WERI-Rb-1 (cell line): ENCODE results near the gene KCNH1.
A peak's percentile ranks its signal among the peaks of the same experiment; 100 is the strongest.

Experiments
- DNase-seq: peaks from one replicate; pipeline ENCODE4 v3.0.0-alpha.2; 2020
- H3K27ac ChIP-seq: fragments of 250-450 bp; sonication (Bioruptor Pico); 2 replicates; pipeline ENCODE4 v1.5.1; 2020; ENCODE audit warnings: mild to moderate bottlenecking, moderate library complexity
- H3K27me3 ChIP-seq: fragments of 250-450 bp; sonication (Bioruptor Pico); 2 replicates; pipeline ENCODE4 v1.5.1; 2021; ENCODE audit warnings: mild to moderate bottlenecking, low read depth, moderate library complexity; ENCODE audit not compliant: insufficient read depth, severe bottlenecking
- H3K36me3 ChIP-seq: fragments of 250-450 bp; sonication (Bioruptor Pico); 2 replicates; pipeline ENCODE4 v1.5.1; 2020; ENCODE audit warnings: mild to moderate bottlenecking, moderate library complexity
- H3K4me3 ChIP-seq: 2 replicates; pipeline ENCODE4 v1.5.1; 2011; ENCODE audit warnings: low read depth, mild to moderate bottlenecking, control low read depth, low read length
- H3K9me3 ChIP-seq: fragments of 250-450 bp; sonication (Bioruptor Pico); 2 replicates; pipeline ENCODE4 v1.5.1; 2021; ENCODE audit warnings: mild to moderate bottlenecking, moderate library complexity; ENCODE audit not compliant: severe bottlenecking
- CTCF ChIP-seq: IDR thresholded peaks from 2 replicates; pipeline ENCODE4 v1.5.1; 2011; ENCODE audit warnings: low read depth, mild to moderate bottlenecking, control low read depth, inconsistent platforms, low read length

Gene KCNH1

DNA sequence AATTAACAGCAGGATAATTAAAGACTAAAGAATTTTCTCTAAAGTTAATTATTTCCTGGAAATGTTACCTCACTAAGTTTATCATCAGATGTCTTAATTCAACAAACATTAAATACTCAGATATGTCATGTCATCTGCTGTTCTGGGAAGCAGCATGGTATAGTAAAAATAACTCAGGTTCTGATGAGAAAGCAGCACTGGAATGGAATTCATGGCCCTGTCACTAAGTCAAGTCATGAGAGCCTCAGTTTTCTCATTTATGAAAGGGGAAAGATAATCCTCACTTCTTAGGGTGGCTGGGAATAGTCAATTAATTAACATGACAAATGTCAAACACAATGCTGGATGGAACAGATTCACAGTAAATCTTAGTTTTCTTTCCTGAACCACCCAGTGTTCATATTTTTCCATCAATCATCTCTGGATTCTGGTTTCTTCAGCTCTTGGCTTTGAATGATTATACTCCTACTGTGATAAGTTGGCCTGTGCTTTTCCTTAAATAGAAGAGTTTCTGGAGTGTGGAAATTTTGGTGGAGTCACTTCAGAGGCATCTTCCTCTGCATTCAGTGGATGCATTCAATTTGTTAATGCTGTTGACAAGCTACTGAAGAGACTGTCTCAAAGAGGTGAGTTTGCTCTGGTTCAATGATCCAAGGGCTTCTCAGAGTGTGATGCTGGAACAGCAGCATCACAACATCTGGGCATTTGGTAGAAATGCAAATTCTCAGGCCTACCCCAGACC lies 319.4 kb downstream of the KCNH1 start:
- DNase-seq: no peak
- peaks cover 2% of the 10 kb centered on the region for H3K9me3 ChIP-seq
- no peak for TF ChIP-seq CTCF
- H3K4me3 ChIP-seq: no peak overlapping the region
- no peaks in the 10 kb centered on the region for H3K27me3 ChIP-seq
- H3K36me3 ChIP-seq: no peaks in the 10 kb centered on the region
- no peak overlapping the region for H3K27ac ChIP-seq

DNA sequence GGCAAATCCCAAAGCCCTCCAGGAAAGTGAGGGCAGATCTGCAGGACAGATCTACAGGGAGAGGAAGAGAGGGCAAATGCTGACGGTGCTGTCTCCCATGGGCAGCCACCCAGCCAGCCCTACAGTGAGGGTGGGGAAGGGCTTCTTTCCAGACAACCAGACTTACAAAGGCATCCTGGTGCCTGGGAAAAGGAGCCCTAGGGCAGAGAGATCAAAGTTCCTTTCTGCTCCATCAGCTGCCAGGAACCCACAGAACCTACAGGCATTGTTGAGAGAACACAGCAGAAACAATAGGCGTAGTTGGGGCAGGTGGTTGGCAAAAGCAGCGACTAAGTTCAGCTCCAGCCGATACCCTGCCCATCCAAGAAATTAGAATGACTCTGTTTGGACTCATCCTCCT lies 332.4 kb downstream of the KCNH1 start:
- no peak for DNase-seq
- no peaks in the 10 kb centered on the region for H3K27me3 ChIP-seq
- no peak for TF ChIP-seq CTCF
- no peak overlapping the region for H3K27ac ChIP-seq
- H3K36me3 ChIP-seq: no peaks in the 10 kb centered on the region
- no peak overlapping the region for H3K4me3 ChIP-seq
- H3K9me3 ChIP-seq: no peaks in the 10 kb centered on the region

GRCh38 chr1:210800756-210801155 lies 333.2 kb downstream of the KCNH1 start:
- no peaks in the 10 kb centered on the region for H3K27me3 ChIP-seq
- no peak overlapping the region for H3K27ac ChIP-seq
- DNase-seq: no peak
- H3K4me3 ChIP-seq: no peak overlapping the region
- no peaks in the 10 kb centered on the region for H3K9me3 ChIP-seq
- TF ChIP-seq CTCF: no peak
- H3K36me3 ChIP-seq: no peaks in the 10 kb centered on the region

DNA sequence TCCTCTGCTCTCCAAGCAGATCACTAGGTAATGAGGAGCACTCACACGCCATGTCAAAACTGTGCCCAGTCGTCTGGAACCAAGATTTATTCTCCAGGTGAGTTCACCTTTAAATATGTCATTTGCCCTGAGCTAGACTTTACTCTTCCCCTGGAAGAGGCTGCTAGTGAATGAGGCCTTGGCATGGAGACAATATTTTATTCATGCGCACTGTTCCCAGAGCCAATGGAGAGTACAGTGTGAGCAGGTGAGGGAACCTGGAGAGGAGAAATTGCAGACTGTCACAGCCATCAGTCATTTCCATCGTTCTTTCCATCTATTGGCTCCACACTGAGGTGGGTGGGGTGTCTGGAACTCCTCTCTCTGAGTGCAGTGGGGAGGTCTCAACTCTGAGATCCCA lies 333.6 kb downstream of the KCNH1 start:
- no peaks in the 10 kb centered on the region for H3K9me3 ChIP-seq
- no peak for TF ChIP-seq CTCF
- H3K4me3 ChIP-seq: no peak overlapping the region
- no peaks in the 10 kb centered on the region for H3K27me3 ChIP-seq
- no peak overlapping the region for H3K27ac ChIP-seq
- no peak for DNase-seq
- H3K36me3 ChIP-seq: no peaks in the 10 kb centered on the region

DNA sequence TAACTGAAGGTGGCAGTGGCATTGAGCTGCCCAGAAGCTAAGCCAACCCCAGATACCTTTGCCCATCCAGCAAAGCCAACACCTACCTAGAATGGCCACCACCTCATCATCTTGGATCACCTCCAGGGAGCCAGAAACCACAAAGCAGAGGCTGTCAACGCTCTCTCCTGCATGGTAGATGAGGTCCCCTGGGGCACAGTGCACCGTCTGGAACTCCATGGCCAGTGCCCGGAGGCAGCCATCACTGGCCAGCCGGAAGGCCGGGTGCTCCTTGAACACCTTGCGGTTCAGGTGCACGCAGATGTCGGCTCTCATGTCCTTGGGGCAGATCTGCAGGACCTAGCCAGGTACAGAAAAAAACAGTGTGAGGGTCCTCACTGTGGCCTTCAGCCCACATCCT lies 336.5 kb downstream of the KCNH1 start:
- Histone ChIP-seq H3K27ac (no peak overlapping the region), H3K36me3 (no peaks in the 10 kb centered on the region), H3K9me3 (no peaks in the 10 kb centered on the region), H3K4me3 (no peak overlapping the region), H3K27me3 (no peaks in the 10 kb centered on the region)
- no peak for TF ChIP-seq CTCF
- no peak for DNase-seq

GRCh38 chr1:210796421-210796820 lies 337.5 kb downstream of the KCNH1 start:
- no peak overlapping the region for H3K27ac ChIP-seq
- H3K27me3 ChIP-seq: no peaks in the 10 kb centered on the region
- H3K4me3 ChIP-seq: no peak overlapping the region
- no peak for TF ChIP-seq CTCF
- DNase-seq: peak; percentile 25
- no peaks in the 10 kb centered on the region for H3K36me3 ChIP-seq
- H3K9me3 ChIP-seq: no peaks in the 10 kb centered on the region
